Upper lobe of right lung (tissue), 1 donor: ENCODE data around the gene ADH1C. TPM values are rescaled to one million over a fixed set of nuclear protein-coding genes. Genes with fewer than 3 reads are reported as not detected.
A peak's percentile ranks its signal among the peaks of the same experiment; 100 is the strongest.

Experiments
- ATAC-seq: fragments of 200-7000 bp; cut with Tn5 transposase; one replicate; pipeline ENCODE4 v1.9.1; 2020; ENCODE audit warnings: mild to moderate bottlenecking, moderate library complexity
- DNase-seq: peaks from one replicate; pipeline ENCODE4 v3.0.0-alpha.2; 2020
- H3K27ac ChIP-seq: fragments of 200-600 bp; one replicate; pipeline ENCODE4 v1.8.0; 2022
- H3K27me3 ChIP-seq: fragments of 200-600 bp; one replicate; pipeline ENCODE4 v1.8.0; 2022; ENCODE audit warnings: mild to moderate bottlenecking
- H3K36me3 ChIP-seq: fragments of 200-600 bp; one replicate; pipeline ENCODE4 v1.8.0; 2022
- H3K4me1 ChIP-seq: fragments of 200-600 bp; one replicate; pipeline ENCODE4 v1.8.0; 2022
- H3K4me3 ChIP-seq: fragments of 200-600 bp; one replicate; pipeline ENCODE4 v1.8.0; 2022; ENCODE audit warnings: mild to moderate bottlenecking
- H3K9me3 ChIP-seq: fragments of 200-600 bp; one replicate; pipeline ENCODE4 v1.8.0; 2022
- intact Hi-C: fragments of 100-400 bp; cut with DNase I; formaldehyde crosslinking; loops from one replicate; pipeline ENCODE4 v1.11.0; 2022
- total RNA-seq: library from RNA; stranded (reverse); fragmentation: NEBNext Ultra II Directional; extraction: Animal tissue kit (Norgen Biotek cat#: 25700); gene quantifications from one replicate; pipeline ENCODE4 v1.2.1, GENCODE V29; 2021
- TF ChIP-seq, protein P1 (sequence below): fragments of 200-600 bp; IDR thresholded peaks from one replicate; pipeline ENCODE4 v1.8.0; 2022; ENCODE audit warnings: antibody characterized with exemption
- donor health status: DM: no; HTN: yes; CAD: no; lungs with severe emphysema.

The ADH1C gene
- total RNA-seq, 1 donor from 2014 or later = 6.8 TPM

DNA sequence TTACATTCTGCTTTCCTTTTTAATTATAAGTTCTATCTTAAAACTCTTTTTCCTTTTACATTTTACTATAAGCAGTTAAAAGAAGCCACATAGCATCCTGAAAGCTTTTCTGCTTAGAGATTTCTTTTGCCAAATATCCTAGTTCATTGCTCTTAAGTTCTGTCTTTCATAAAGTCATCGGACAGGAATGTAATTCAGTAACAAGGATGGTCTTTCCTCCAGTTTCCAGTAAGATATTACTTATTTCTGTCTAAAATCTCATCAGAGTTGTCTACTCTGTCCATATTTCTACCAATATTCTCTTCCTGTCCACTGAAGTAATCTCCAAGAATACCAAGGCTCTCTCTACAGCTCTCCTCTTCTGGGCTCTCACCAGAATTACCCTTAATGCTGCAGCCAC lies 37.5 kb upstream of the ADH1C start:
- no peak for DNase-seq
- Histone ChIP-seq H3K27ac (peak overlapping the region; percentile 18), H3K36me3 (no peaks in the 10 kb centered on the region), H3K4me1 (peaks cover 2% of the 10 kb centered on the region), H3K9me3 (no peaks in the 10 kb centered on the region), H3K4me3 (no peak overlapping the region), H3K27me3 (no peaks in the 10 kb centered on the region)
- intact Hi-C loops = no loop called here
- TF ChIP-seq, protein P1, sequence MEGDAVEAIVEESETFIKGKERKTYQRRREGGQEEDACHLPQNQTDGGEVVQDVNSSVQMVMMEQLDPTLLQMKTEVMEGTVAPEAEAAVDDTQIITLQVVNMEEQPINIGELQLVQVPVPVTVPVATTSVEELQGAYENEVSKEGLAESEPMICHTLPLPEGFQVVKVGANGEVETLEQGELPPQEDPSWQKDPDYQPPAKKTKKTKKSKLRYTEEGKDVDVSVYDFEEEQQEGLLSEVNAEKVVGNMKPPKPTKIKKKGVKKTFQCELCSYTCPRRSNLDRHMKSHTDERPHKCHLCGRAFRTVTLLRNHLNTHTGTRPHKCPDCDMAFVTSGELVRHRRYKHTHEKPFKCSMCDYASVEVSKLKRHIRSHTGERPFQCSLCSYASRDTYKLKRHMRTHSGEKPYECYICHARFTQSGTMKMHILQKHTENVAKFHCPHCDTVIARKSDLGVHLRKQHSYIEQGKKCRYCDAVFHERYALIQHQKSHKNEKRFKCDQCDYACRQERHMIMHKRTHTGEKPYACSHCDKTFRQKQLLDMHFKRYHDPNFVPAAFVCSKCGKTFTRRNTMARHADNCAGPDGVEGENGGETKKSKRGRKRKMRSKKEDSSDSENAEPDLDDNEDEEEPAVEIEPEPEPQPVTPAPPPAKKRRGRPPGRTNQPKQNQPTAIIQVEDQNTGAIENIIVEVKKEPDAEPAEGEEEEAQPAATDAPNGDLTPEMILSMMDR = no peak
- no peak for ATAC-seq

DNA sequence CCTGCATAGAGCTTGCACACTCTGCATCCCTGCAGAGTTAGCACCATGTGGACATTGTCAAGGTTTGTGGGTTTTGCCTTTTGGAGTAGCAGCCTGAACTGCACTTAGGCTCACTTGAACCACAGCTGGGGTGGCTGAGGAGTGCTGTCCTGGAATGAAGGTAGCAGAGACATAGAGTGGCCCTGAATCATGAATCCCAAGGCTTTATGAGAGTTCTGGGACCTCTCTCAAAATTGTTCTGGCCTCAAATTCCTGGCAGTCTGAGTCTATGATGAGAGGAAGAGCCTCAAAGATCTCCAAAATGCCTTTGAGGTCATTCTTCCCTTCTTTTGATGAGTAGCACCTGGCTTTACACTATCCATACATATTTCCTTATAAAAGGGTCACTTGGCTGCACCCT lies 37.1 kb upstream of the ADH1C start:
- Histone ChIP-seq H3K36me3 (no peaks in the 10 kb centered on the region), H3K4me1 (no peaks in the 10 kb centered on the region), H3K4me3 (no peak overlapping the region), H3K9me3 (no peaks in the 10 kb centered on the region), H3K27ac (peak overlapping the region; percentile 18), H3K27me3 (no peaks in the 10 kb centered on the region)
- ATAC-seq (no peak), DNase-seq (no peak)
- intact Hi-C loops = no loop called here
- TF ChIP-seq, protein P1 = no peak

DNA sequence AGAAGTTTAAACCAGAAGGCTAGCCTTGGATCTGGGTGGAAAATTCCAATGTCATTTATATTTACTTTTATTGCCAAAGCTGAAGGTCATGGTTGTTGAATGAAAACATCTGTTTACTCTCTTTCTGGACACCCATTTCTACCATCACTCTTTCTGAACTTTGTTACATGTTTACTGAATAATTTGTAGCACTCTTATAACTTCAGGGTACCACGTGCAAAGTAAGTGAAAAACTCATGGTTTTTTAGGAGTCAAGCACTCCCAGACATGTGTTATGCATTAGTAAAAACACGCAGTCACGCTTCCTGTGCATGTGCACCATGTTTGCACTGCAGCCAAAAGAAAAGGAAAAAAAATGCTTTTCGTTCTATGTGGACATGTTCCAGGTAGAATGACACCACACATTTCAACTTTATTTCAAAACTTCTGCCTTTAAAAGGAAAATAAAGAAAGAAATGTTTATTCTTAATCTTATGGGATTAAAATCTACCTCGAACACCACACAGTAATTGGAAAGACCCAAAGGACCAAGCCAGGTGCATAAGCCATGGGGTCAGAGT lies 31.4 kb upstream of the ADH1C start:
- Histone ChIP-seq H3K4me3 (no peak overlapping the region), H3K4me1 (no peaks in the 10 kb centered on the region), H3K27ac (peak overlapping the region; percentile 65), H3K9me3 (no peaks in the 10 kb centered on the region), H3K27me3 (no peaks in the 10 kb centered on the region), H3K36me3 (no peaks in the 10 kb centered on the region)
- DNase-seq (no peak), ATAC-seq (peak; percentile 74)
- TF ChIP-seq, protein P1 = no peak
- intact Hi-C loops = no loop called here

DNA sequence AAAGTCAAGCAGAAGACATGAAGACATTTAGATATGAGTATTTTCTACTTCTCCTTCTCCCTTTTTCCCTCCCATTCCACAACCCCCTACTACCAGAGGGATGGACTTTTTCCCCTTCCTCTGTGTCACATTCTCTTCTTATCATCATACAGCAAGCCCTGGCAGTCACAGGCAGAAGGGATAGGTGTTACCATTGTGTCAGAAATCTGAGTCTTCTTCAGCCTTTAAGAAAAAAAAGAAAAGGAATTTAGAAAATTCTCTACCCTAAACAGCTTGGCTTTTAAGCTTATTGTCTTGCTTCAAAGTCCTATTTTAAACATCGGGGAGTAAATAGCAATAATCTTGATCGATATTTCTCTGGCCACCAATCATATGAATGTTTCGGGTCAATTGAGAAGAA lies 30.9 kb upstream of the ADH1C start:
- Histone ChIP-seq H3K4me1 (no peaks in the 10 kb centered on the region), H3K27me3 (no peaks in the 10 kb centered on the region), H3K9me3 (no peaks in the 10 kb centered on the region), H3K27ac (peak overlapping the region; percentile 65), H3K4me3 (no peak overlapping the region), H3K36me3 (no peaks in the 10 kb centered on the region)
- ATAC-seq (no peak), DNase-seq (no peak)
- intact Hi-C loops = no loop called here
- TF ChIP-seq, protein P1 = no peak

DNA sequence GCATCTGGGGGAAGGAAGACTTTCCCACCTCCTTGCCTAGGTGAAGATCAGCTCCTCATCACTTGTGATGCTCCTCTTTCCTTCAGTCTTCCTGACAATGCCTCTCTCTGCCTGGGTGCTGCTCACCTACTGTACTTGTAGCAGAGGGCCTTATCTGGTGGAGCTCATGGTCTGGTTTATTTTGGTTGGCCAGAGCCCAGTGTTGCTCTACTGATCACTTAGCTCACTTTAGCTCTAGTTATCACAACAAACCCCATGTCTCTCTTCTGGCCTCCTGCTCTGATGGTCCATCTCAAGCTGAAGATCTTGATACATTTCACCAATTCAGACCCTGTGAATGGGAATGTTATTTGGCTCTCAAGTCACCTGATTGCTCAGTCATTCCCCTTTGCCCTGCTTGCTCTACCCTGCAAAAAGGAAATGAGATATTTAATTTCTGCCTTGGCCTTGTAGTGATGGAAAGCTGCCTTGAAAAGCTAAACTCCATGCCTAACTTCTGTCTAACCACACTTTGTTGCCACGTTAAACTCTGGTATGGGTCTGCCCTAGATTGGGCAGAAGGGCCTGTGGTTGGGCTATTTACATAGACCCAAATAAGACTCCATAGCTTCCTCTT lies 30.3 kb upstream of the ADH1C start:
- peak overlapping the region; percentile 65 for H3K27ac ChIP-seq
- intact Hi-C loops = no loop called here
- H3K27me3 ChIP-seq = no peaks in the 10 kb centered on the region
- ATAC-seq = no peak
- TF ChIP-seq, protein P1 = no peak
- DNase-seq = no peak
- no peaks in the 10 kb centered on the region for H3K9me3 ChIP-seq
- no peak overlapping the region for H3K4me3 ChIP-seq
- no peaks in the 10 kb centered on the region for H3K36me3 ChIP-seq
- H3K4me1 ChIP-seq = no peaks in the 10 kb centered on the region
